GM12878 (cell line): Measurements from ENCODE around the gene IREB2. TPM values are rescaled to one million over a fixed set of nuclear protein-coding genes. Genes with fewer than 3 reads are reported as not detected.

Experiments
- ATAC-seq: fragments of 200-7000 bp; cut with Tn5 transposase; 3 replicates; pipeline ENCODE4 v1.9.1; 2020; ENCODE audit warnings: mild to moderate bottlenecking, moderate library complexity
- BruUV-seq: library from RNA; stranded (reverse); fragments of 400-500 nt; replicated peaks from 2 replicates; lab custom pipeline; 2021; lab: Mats Ljungman, UMichigan
- CTCF ChIA-PET: fragments of 300-600 bp; sonication (Branson Sonifier 250); formaldehyde crosslinking; extraction: SDS; loops from one replicate; lab custom pipeline; 2021; ENCODE audit warnings: inconsistent platforms; lab: Yijun Ruan, JAX
- POLR2A ChIA-PET: fragments of 350-600 bp; formaldehyde crosslinking; extraction: SDS; loops from one replicate; lab custom pipeline; 2021; ENCODE audit warnings: inconsistent platforms; lab: Charles Lee
- RAD21 ChIA-PET: fragments of 300-600 bp; sonication (Branson Sonifier 250); formaldehyde crosslinking; loops from one replicate; lab custom pipeline; 2023; ENCODE audit warnings: antibody characterized with exemption; ENCODE audit not compliant: unreplicated experiment; lab: Charles Lee
- SMC1A ChIA-PET: fragments of 300-600 bp; sonication (Branson Sonifier 250); formaldehyde crosslinking; loops from one replicate; lab custom pipeline; 2023; ENCODE audit not compliant: unreplicated experiment, uncharacterized antibody; lab: Charles Lee
- DNase-seq: peaks from one replicate; pipeline ENCODE4 v3.0.0-alpha.2; 2011; ENCODE audit warnings: low read depth, low spot score
- FAIRE-seq: peaks from 3 replicates; lab custom pipeline; 2011; peaks lifted over from hg19 to GRCh38; lab: Jason Lieb, UNC
- H2AFZ ChIP-seq: 2 replicates; pipeline ENCODE4 v1.6.0; 2011; ENCODE audit warnings: low read depth, low read length, control low read depth; ENCODE audit not compliant: control insufficient read depth
- H3K27ac ChIP-seq: 2 replicates; pipeline ENCODE4 v1.5.1; 2011; ENCODE audit warnings: control low read depth; ENCODE audit not compliant: control insufficient read depth, insufficient read depth
- H3K27me3 ChIP-seq, 2 experiments: replicated peaks in 1 of 2; 2 replicates each; pipeline versions ENCODE4 v1.6.0 to v1.6.1; 2011; ENCODE audit warnings: low read length in 1 of 2; ENCODE audit not compliant: control insufficient read depth in 2 of 2, insufficient read depth in 2 of 2
- H3K36me3 ChIP-seq, 2 experiments: 2 replicates each; pipeline ENCODE4 v1.5.1; 2011; ENCODE audit warnings: low read length in 1 of 2; ENCODE audit not compliant: control insufficient read depth in 2 of 2, insufficient read depth in 2 of 2
- H3K4me1 ChIP-seq: 2 replicates; pipeline ENCODE4 v1.6.1; 2011; ENCODE audit warnings: mild to moderate bottlenecking, low read length, moderate library complexity, mixed read lengths; ENCODE audit not compliant: control insufficient read depth, insufficient read depth
- H3K4me2 ChIP-seq: 2 replicates; pipeline ENCODE4 v1.6.0; 2011; ENCODE audit warnings: control low read depth; ENCODE audit not compliant: control insufficient read depth, insufficient read depth
- H3K4me3 ChIP-seq: fragments of 200-600 bp; sonication (generic); 2 replicates; pipeline ENCODE4 v1.5.1; 2016
- H3K79me2 ChIP-seq: 2 replicates; pipeline ENCODE4 v1.6.0; 2011; ENCODE audit warnings: low read length; ENCODE audit not compliant: control insufficient read depth, insufficient read depth
- H3K9ac ChIP-seq: 2 replicates; pipeline ENCODE4 v1.8.0; 2011; ENCODE audit warnings: low read length, control low read depth, mixed read lengths; ENCODE audit not compliant: control insufficient read depth, insufficient read depth
- H3K9me3 ChIP-seq: replicated peaks from 3 replicates; pipeline ENCODE4 v1.5.1; 2011; ENCODE audit warnings: mild to moderate bottlenecking, low read length; ENCODE audit not compliant: control insufficient read depth, insufficient read depth
- H4K20me1 ChIP-seq: 2 replicates; pipeline ENCODE4 v1.6.0; 2011; ENCODE audit not compliant: control insufficient read depth, insufficient read depth
- BCL3 ChIP-seq: IDR thresholded peaks from 2 replicates; pipeline ENCODE4 v1.6.1; 2011; ENCODE audit warnings: borderline replicate concordance, low read depth, mild to moderate bottlenecking, moderate library complexity, low read length; ENCODE audit not compliant: insufficient read depth, poor library complexity, severe bottlenecking
- E2F8 ChIP-seq: fragments of 450-650 bp; IDR thresholded peaks from 2 replicates; pipeline ENCODE4 v1.6.1; 2018; ENCODE audit warnings: mild to moderate bottlenecking, low read depth, moderate library complexity; ENCODE audit not compliant: partially characterized antibody
- KAT2A ChIP-seq: conservative IDR thresholded peaks from 2 replicates; pipeline ENCODE4 v1.6.1; 2011; ENCODE audit warnings: low read depth, low read length; ENCODE audit not compliant: control insufficient read depth
- NFXL1 ChIP-seq: fragments of 450-650 bp; IDR thresholded peaks from 2 replicates; pipeline ENCODE4 v1.6.1; 2017; ENCODE audit warnings: antibody characterized with exemption, mild to moderate bottlenecking, borderline replicate concordance
- NR2F1 ChIP-seq: fragments of 450-650 bp; conservative IDR thresholded peaks from 2 replicates; pipeline ENCODE4 v1.6.1; 2017; ENCODE audit warnings: mild to moderate bottlenecking
- TCF12 ChIP-seq: IDR thresholded peaks from 2 replicates; pipeline ENCODE4 v1.6.1; 2011; ENCODE audit warnings: low read depth, mild to moderate bottlenecking, low read length
- WGBS: methylation state at CpG from one replicate; pipeline ENCODE4 v1.1.6; 2016; ENCODE audit warnings: low lambda C conversion rate; ENCODE audit not compliant: insufficient replicate concordance, insufficient coverage; ENCODE audit errors: missing lambda C conversion rate; 5-methylcytosine and 5-hydroxymethylcytosine counted together
- in situ Hi-C: fragments of 300-500 bp; cut with MboI; formaldehyde crosslinking; loops from 9 replicates; pipeline ENCODE4 v1.14.3; 2018; ENCODE audit warnings: mixed read lengths
- intact Hi-C: fragments of 100-400 bp; cut with micrococcal nuclease; formaldehyde crosslinking; loops from one replicate; pipeline ENCODE4 v1.14.2; 2022; ENCODE audit not compliant: unreplicated experiment
- polyA plus RNA-seq, 11 experiments: library from polyadenylated mRNA; depleted of rRNA in 4 of 11; unstranded in 6 of 11; stranded (reverse) in 5 of 11; fragments of >200 nt; fragmentation: Nextera tagmentation in 4 of 11; fragmentation: Illumina TruSeq in 1 of 11; extraction: Ambion mirVana in 4 of 11; extraction: Trizol in 1 of 11; gene quantifications; 1 replicate in 1 of 11; 2 replicates in 10 of 11; pipeline versions ENCODE4 v1.2.1 to v1.2.3, GENCODE V29; 2011 to 2016; ENCODE audit warnings: inconsistent platforms in 2 of 11, missing spikeins in 2 of 11, low read depth in 1 of 11
- total RNA-seq, 4 experiments: library from RNA; depleted of rRNA in 3 of 4; stranded (reverse); fragments of >200 nt in 3 of 4; fragmentation: Illumina TruSeq in 1 of 4; extraction: Trizol in 1 of 4; gene quantifications; 2 replicates each; pipeline versions ENCODE4 v1.2.1 to v1.2.3, GENCODE V29; 2013 to 2021

The IREB2 gene
- total and polyA plus RNA-seq, 10 of the 15 experiments (the other 5 are each of a cell fraction or from before 2014, with no cell fraction given): 13.0 to 52.4 (median 24.4) TPM

- TSS peak; percentile 20 for BruUV-seq
- Histone ChIP-seq H3K4me3 (peak overlapping the region; percentile 13; the same call in 1 of the 2 replicates), H3K27me3 (no peaks in the 10 kb centered on the region), H3K36me3 (peaks cover 0 to 16% of the 10 kb centered on the region in 2 experiments; a peak in 3 of 4 replicates), H3K4me1 (0 out of 2 replicates have a peak, but pooled peaks cover 8% of the 10 kb centered on the region), H2AFZ (no peak overlapping the region), H4K20me1 (no peaks in the 10 kb centered on the region; the same call in 1 of the 2 replicates), H3K9me3 (no peaks in the 10 kb centered on the region), H3K9ac (peak overlapping the region; percentile 17; the same call in 1 of the 2 replicates), H3K27ac (no peak overlapping the region), H3K79me2 (peaks cover 67% of the 10 kb centered on the region), H3K4me2 (peak overlapping the region; percentile 63)
- CTCF ChIA-PET: interaction anchor here (0.9 to 3.7 kb wide), 3 partner anchors 9 to 25 kb away, joined by 4 to 19 read pairs (median 5); no protein-coding TSS in a partner anchor
- FAIRE-seq (no peak), DNase-seq (no peak), ATAC-seq (no peak)
- in situ Hi-C loops: no loop called here
- POLR2A ChIA-PET: interaction anchor here (0.9 kb wide), 1 partner anchor 10 kb away, joined by 3 read pairs; no protein-coding TSS in a partner anchor
- RAD21 ChIA-PET: interaction anchor here (0.6 to 1.2 kb wide), 2 partner anchors 22 to 289 kb away, joined by 3 read pairs; no protein-coding TSS in a partner anchor
- no peak for TF ChIP-seq KAT2A
- no peak for TF ChIP-seq NFXL1
- no peak for TF ChIP-seq BCL3
- no peak for TF ChIP-seq TCF12
- no peak for TF ChIP-seq E2F8
- TF ChIP-seq NR2F1: peak; percentile 71
- intact Hi-C loops: no loop called here
- SMC1A ChIA-PET: interaction anchor here (0.7 to 1.8 kb wide), 3 partner anchors 9 to 101 kb away, joined by 4 to 6 read pairs (median 4); no protein-coding TSS in a partner anchor
- WGBS: 54% methylated on average over 3 of the region's 3 CpGs
Observed at GRCh38 chr15:78440375-78441373, 2.7 kb downstream of the IREB2 start.
